Heart left ventricle (tissue), 16 donors: ENCODE data around the gene PLPPR2. TPM values are rescaled to one million over a fixed set of nuclear protein-coding genes. Genes with fewer than 3 reads are reported as not detected.

ENCODE experiments used
- ATAC-seq, 4 donors: fragments of 200-7000 bp; cut with Tn5 transposase; one replicate each; pipeline ENCODE4 v1.9.1; 2020 to 2022; ENCODE audit warnings: moderate library complexity in 4 of 4, mild to moderate bottlenecking in 3 of 4, moderate number of reproducible peaks in 1 of 4
- DNase-seq, 5 donors: peaks; one replicate each; pipeline ENCODE4 v3.0.0-alpha.2; 2020
- H3K27ac ChIP-seq, 12 donors: fragments of 200-600 bp; sonication (generic) in 4 of 12; one replicate each; pipeline versions ENCODE4 v1.5.0 to v1.8.0; 2016 to 2022; ENCODE audit warnings: mild to moderate bottlenecking in 2 of 12
- H3K27me3 ChIP-seq, 9 donors: fragments of 200-600 bp; sonication (generic) in 2 of 9; one replicate each; pipeline versions ENCODE4 v1.5.1 to v1.8.0; 2016 to 2022; ENCODE audit warnings: mild to moderate bottlenecking in 3 of 9
- H3K36me3 ChIP-seq, 9 donors: fragments of 200-600 bp; sonication (generic) in 2 of 9; one replicate each; pipeline versions ENCODE4 v1.5.0 to v1.8.0; 2018 to 2022; ENCODE audit warnings: mild to moderate bottlenecking in 2 of 9
- H3K4me1 ChIP-seq, 12 donors: fragments of 200-600 bp; sonication (generic) in 4 of 12; one replicate each; pipeline versions ENCODE4 v1.5.0 to v1.8.0; 2016 to 2022; ENCODE audit warnings: mild to moderate bottlenecking in 3 of 12
- H3K4me3 ChIP-seq, 12 donors: fragments of 200-600 bp; sonication (generic) in 4 of 12; one replicate each; pipeline versions ENCODE4 v1.5.0 to v1.8.0; 2017 to 2022; ENCODE audit warnings: mild to moderate bottlenecking in 9 of 12, moderate library complexity in 4 of 12
- H3K9me3 ChIP-seq, 12 donors: fragments of 200-600 bp; sonication (generic) in 4 of 12; one replicate each; pipeline versions ENCODE4 v1.5.0 to v1.8.0; 2016 to 2022; ENCODE audit warnings: mild to moderate bottlenecking in 1 of 12
- CTCF ChIP-seq, 12 donors: fragments of 200-600 bp; sonication (generic) in 4 of 12; IDR thresholded peaks; one replicate each; pipeline versions ENCODE4 v1.5.0 to v1.8.0; 2018 to 2022; ENCODE audit warnings: antibody characterized with exemption in 12 of 12, mild to moderate bottlenecking in 5 of 12
- POLR2A ChIP-seq, 2 donors: fragments of 450-650 bp; IDR thresholded peaks; one replicate each; pipeline ENCODE4 v1.6.1; 2017; ENCODE audit warnings: antibody characterized with exemption in 2 of 2, mild to moderate bottlenecking in 2 of 2, moderate library complexity in 2 of 2
- WGBS, 4 donors: extraction: QIAGEN DNeasy Blood & Tissue Kit in 2 of 4; methylation state at CpG; one replicate each; pipeline versions ENCODE4 v1.1.5 to v1.1.7; 2013 to 2018; 5-methylcytosine and 5-hydroxymethylcytosine counted together
- intact Hi-C, 10 donors: fragments of 100-400 bp; cut with DNase I; formaldehyde crosslinking; loops; one replicate each; pipeline versions ENCODE4 v1.11.1 to v1.14.2; 2022
- polyA plus RNA-seq, 2 donors: library from polyadenylated mRNA; stranded (reverse); fragments of 200-250 nt; gene quantifications; one replicate each; pipeline ENCODE4 v1.2.3, GENCODE V29; 2013
- total RNA-seq, 9 donors: library from RNA; depleted of rRNA in 2 of 9; stranded (reverse); fragments of >200 nt in 2 of 9; fragmentation: NEBNext Ultra II Directional in 3 of 9; extraction: Animal tissue kit (Norgen Biotek cat#: 25700) in 3 of 9; gene quantifications; one replicate each; pipeline versions ENCODE4 v1.1.0 to v1.2.4, GENCODE V29; 2016 to 2023
- donor health status: ischemic (EF 13 %, LVEDD 7.1; RV severe dilation, severe dysfunction).
- donor health status: healthy with polysubstance abuse.
- donor health status: DM: no; HTN: yes; CAD: no.
- donor health status: DM: no; HTN: no; CAD: no.
- donor health status: ischemic (EF 25% LVEDD 6.9; RV normal size, moderate dysfunction).
- donor health status: ischemic (EF 25% LVEDD 5.7; RV mildly dilated, moderate dysfunction).
- donor health status: healthy.
- donor health status: DM: yes; HTN: yes; CAD: no.
- donor health status: ischemic (EF 35%, LVEDD 5.7; RV mildly dilated, moderate dysfunction).
- donor health status: nonischemic (EF 11% LVEDD 7.7; RV severe dilation, severe dysfunction).
- donor health status: DM: yes; HTN: yes; CAD: no.
- donor health status: PGD.
- donor health status: ischemic (EF 29% LVEDD 5.4; RV normal size, mild dysfunction).
- donor health status: nonischemic (EF 23%, LVEDD 6.1; RV moderate dilation, normal function).

PLPPR2 gene
- total and polyA plus RNA-seq, 11 donors: 4.5 to 24.8 (median 11.2) TPM

GRCh38 chr19:11337080-11337479 is 18.2 kb upstream of the PLPPR2 start:
- no peak for TF ChIP-seq CTCF (IDR thresholded peaks at IDR 0.05)
- TF ChIP-seq POLR2A (IDR thresholded peaks at IDR 0.05): no peak
- no peaks in the 10 kb centered on the region for H3K27me3 ChIP-seq
- no peak overlapping the region for H3K4me3 ChIP-seq
- peaks cover 0 to 27% (median 8%) of the 10 kb centered on the region in 12 donors for H3K4me1 ChIP-seq
- DNase-seq (peak in 1 of 5 donors; percentile 22), ATAC-seq (no peak)
- peaks cover 0 to 56% (median 46%) of the 10 kb centered on the region in 9 donors for H3K36me3 ChIP-seq
- H3K9me3 ChIP-seq: peaks cover 0 to 4% (median 0%) of the 10 kb centered on the region in 12 donors
- WGBS, 4 donors: 80 to 90% (median 86%) methylated on average over 14 of the region's 14 CpGs
- intact Hi-C loops: loop anchor here in 3 of 10 donors (5.0 kb wide), 2 partner anchors 35 to 40 kb away; partner anchors contain the start of gene TSPAN16 (in 2 of the 3)
- no peak overlapping the region for H3K27ac ChIP-seq

GRCh38 chr19:11338121-11338520 is 17.1 kb upstream of the PLPPR2 start:
- peak overlapping the region in 4 of 12 donors; percentile 76 to 85 (median 81) for H3K27ac ChIP-seq
- peak in 1 of 5 donors; percentile 11 for DNase-seq

GRCh38 chr19:11338569-11339253 is 16.5 kb upstream of the PLPPR2 start:
- Histone ChIP-seq H3K27ac (peak overlapping the region; percentile 41 to 85 (median 78)), H3K4me3 (peak overlapping the region; percentile 56 to 88 (median 77)), H3K4me1 (peaks cover 0 to 31% (median 8%) of the 10 kb centered on the region in 12 donors), H3K36me3 (peaks cover 0 to 52% (median 30%) of the 10 kb centered on the region in 9 donors), H3K27me3 (no peaks in the 10 kb centered on the region), H3K9me3 (peaks cover 0 to 4% (median 0%) of the 10 kb centered on the region in 12 donors)
- TF ChIP-seq POLR2A (IDR thresholded peaks at IDR 0.05): no peak
- no peak for TF ChIP-seq CTCF (IDR thresholded peaks at IDR 0.05)
- ATAC-seq (peak in 3 of 4 donors; percentile 2 to 11 (median 9)), DNase-seq (peak in 2 of 5 donors; percentile 2 to 30)
- intact Hi-C loops: loop anchor here in 4 of 10 donors (1.0 to 5.0 kb wide), 3 partner anchors 36 to 44 kb away; partner anchors contain the start of gene TSPAN16 (in 2 of the 4)
- 40 to 50% (median 44%) methylated on average over 18 to 21 of the region's 21 CpGs for WGBS, 4 donors

More at GRCh38 chr19:11338121-11338520, 17.1 kb upstream of the PLPPR2 start:
- intact Hi-C loops: loop anchor here in 3 of 10 donors (5.0 kb wide), 2 partner anchors 36 to 41 kb away; partner anchors contain the start of gene TSPAN16 (in 2 of the 3)
- Histone ChIP-seq H3K4me1 (peaks cover 0 to 27% (median 8%) of the 10 kb centered on the region in 12 donors), H3K4me3 (peak overlapping the region in 5 of 12 donors; percentile 74 to 88 (median 79)), H3K9me3 (peaks cover 0 to 4% (median 0%) of the 10 kb centered on the region in 12 donors), H3K36me3 (peaks cover 0 to 53% (median 36%) of the 10 kb centered on the region in 9 donors), H3K27me3 (no peaks in the 10 kb centered on the region)
- no peak for ATAC-seq
- WGBS, 4 donors: 84 to 95% (median 92%) methylated on average over 7 of the region's 7 CpGs
- TF ChIP-seq CTCF (IDR thresholded peaks at IDR 0.05) (no peak), POLR2A (IDR thresholded peaks at IDR 0.05) (no peak)
